ENCODE measurements around the gene SUSD6. TPM values are rescaled to one million over a fixed set of nuclear protein-coding genes. Genes with fewer than 3 reads are reported as not detected.
"Not testable (repeated sequence)": the region's sequence is repeated elsewhere in the genome, so short reads cannot be mapped to it uniquely, and the experiment has no call there.

The SUSD6 gene
- total RNA-seq, 1 donor from 2014 or later = 26.9 TPM

- DNase-seq (ENCODE audit: low spot score) = no peak
- intact Hi-C loops (cut with DNase I) = loop anchor here (10.0 kb wide), 1 partner anchor 438 kb away; no protein-coding TSS in a partner anchor
Observed at GRCh38 chr14:69586404-69586803, 25.0 kb upstream of the SUSD6 start.

GRCh38 chr14:69587389-69587788 is 24.0 kb upstream of the SUSD6 start:
- DNase-seq (ENCODE audit: low spot score) = no peak
- intact Hi-C loops (cut with DNase I) = loop anchor here (10.0 kb wide), 1 partner anchor 437 kb away; no protein-coding TSS in a partner anchor

DNA sequence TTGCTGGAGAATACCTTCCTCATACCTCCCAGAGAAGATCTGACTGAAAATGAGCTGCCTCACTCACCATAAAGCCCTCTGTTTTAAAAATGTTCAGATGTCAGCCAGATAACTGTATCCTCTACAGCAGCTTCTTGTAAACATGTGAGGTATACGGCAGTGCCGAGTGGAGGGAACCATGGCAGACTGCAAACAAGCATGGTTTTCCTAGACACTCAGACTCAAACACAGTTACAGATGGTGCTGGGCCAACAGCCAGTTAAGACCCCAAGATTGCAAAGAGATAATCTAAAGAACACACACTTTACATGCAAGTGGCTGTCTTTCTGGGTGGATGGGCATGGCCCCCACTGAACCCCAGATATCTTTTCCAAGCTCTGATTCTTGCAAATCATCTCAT is 20.1 kb upstream of the SUSD6 start:
- intact Hi-C loops (cut with DNase I) = no loop called here
- no peak for DNase-seq (ENCODE audit: low spot score)

DNA sequence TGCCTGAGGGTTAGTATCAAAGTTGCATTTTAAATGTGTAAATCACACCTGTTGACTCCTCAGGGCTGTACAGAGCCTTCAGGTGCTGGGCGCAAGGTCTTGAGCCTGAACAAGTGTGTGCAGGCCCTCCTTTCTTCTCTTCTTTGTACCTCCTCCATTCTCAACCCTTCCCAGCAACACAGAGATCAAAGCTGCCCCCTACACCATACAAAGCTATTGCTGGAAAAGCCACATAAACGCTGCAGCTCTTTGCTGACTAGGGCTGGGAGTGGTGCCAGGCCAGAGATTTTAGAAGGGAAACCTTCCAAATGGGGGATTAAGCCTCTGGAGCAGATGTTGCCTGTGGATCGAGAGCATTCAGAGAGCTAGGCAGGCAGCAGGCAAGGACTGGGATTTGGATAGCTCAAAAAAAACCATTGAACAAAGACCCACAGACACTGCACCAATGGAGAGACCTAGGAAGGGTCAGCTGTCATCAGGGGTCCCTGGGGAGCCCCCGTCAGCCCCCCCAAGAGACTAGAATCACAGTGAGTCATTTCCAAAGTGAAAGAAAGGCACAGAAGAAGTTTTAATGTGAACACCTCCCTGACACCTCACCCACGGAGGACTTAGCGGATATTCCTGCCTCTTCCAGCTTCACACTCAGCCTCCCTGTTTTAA is 18.2 kb upstream of the SUSD6 start:
- DNase-seq (ENCODE audit: low spot score) = peak; percentile 12
- intact Hi-C loops (cut with DNase I) = no loop called here

DNA sequence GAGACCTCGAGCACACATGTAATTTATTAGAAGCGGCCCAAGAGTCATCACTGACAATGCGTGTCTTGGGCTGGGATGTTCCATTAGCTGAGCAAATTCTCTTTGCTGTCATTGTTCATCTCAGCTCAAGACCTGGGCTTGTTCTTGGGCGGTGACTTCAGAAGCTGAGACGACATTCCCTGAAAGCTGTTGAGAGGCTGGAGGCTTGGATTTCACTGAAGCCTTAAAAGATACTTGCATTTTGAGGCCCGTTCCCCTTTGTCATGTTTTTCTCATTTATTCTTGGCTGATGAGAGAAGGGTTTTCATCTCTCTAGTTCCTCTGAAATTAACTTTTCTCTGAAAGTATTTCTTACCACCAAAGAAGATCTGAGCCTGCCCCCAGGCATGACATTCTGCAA is 16.6 kb upstream of the SUSD6 start:
- intact Hi-C loops (cut with DNase I) = no loop called here
- DNase-seq (ENCODE audit: low spot score) = no peak

GRCh38 chr14:69595336-69595735 is 16.1 kb upstream of the SUSD6 start:
- no peak for DNase-seq (ENCODE audit: low spot score)
- intact Hi-C loops (cut with DNase I) = no loop called here

- intact Hi-C loops (cut with DNase I) = not testable (repeated sequence)
Observed at GRCh38 chr14:69599431-69599830, 12.0 kb upstream of the SUSD6 start.

GRCh38 chr14:69600304-69600891 is 11.0 kb upstream of the SUSD6 start:
- intact Hi-C loops (cut with DNase I) = no loop called here
- no peak for DNase-seq (ENCODE audit: low spot score)

More at GRCh38 chr14:69599431-69599830, 12.0 kb upstream of the SUSD6 start:
- DNase-seq (ENCODE audit: low spot score) = not testable (repeated sequence)

DNA sequence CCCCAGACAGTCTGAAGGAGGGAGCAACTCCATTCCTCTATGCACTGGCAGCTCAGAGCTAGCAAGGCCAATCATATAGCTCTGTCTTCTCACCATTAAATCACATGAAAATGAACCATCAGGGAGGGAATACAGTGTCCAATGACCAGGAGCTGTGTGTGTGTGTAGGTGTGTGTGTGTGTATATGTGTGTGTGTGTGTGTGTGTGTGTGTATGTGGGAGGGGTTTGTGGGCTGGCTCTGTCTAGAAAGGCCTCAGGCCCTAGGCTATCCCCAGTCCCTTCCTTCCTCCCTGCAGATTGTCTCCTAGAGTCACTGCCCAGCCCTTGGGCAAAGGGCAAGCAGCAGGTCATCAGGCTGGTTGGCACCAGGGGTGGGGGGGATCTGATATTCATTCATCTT is 5.7 kb upstream of the SUSD6 start:
- intact Hi-C loops (cut with DNase I) = no loop called here
- DNase-seq (ENCODE audit: low spot score) = no peak

GRCh38 chr14:69606258-69607184 is 4.9 kb upstream of the SUSD6 start:
- no peak for DNase-seq (ENCODE audit: low spot score)
- intact Hi-C loops (cut with DNase I) = no loop called here

DNA sequence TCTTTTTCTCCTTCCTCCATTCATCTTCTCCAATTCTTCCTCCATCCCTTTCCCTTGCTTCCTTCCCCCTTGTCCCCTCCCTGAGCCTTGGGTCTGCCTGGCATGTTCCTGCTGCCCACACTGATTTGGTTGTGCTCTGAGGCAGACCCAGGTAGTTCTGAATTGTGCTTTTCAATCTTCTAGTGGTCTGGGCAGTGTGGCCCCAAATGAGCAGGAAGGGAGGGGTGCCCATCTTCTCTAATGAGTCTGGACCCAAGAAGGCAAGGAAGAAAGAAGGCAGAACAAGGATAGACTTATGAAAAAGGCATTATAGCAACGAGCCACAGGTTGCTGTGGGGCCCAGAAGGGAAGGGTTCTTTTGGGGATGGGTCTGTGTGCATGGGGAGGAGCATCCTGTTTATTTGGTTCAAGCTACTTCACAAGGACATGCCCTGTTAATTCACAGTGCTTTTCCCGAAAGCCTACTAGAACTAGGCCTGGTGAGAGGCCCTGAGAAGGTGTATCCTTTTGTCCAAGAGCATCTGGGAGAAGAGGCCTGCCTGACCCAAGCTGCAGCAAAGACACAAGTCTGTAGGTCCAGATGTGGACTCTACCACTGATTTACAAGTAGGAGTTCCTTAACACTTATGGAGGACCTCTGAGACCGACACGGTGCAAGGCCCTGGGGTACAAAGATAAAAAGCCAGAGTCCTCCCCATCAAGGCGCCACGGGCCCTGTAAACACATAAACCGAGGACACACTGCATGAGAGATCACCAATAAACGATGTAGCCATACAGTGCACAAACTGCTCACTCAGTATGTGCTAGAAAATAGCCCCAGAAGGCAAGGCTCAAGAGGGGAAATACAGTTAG is 1.1 kb upstream of the SUSD6 start:
- DNase-seq (ENCODE audit: low spot score) = no peak
- intact Hi-C loops (cut with DNase I) = loop anchor here (2.0 to 5.0 kb wide), 2 partner anchors 37 to 157 kb away; partner anchors contain the start of gene SRSF5

DNA sequence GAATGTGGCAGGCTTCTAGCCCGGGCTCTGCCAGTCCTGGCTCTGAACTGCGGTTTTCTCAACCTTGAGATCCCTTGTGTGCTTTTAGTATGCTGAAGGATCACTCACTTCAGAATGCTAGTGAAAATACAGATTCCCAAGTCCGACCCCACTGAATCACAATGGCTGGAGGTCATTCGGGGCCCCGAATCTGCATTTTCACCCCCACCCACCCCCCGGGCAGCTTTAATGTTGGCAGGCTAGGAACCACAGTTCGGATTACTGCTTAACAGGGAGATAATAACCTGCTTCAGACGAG is 573 bp upstream of the SUSD6 start:
- intact Hi-C loops (cut with DNase I) = loop anchor here (2.0 to 5.0 kb wide), 2 partner anchors 36 to 156 kb away; partner anchors contain the start of gene SRSF5
- no peak for DNase-seq (ENCODE audit: low spot score)

GRCh38 chr14:69612014-69612782 is 802 bp downstream of the SUSD6 start:
- peak; percentile 77 for DNase-seq (ENCODE audit: low spot score)
- intact Hi-C loops (cut with DNase I) = loop anchor here (5.0 kb wide), 1 partner anchor 35 kb away; no protein-coding TSS in a partner anchor

DNA sequence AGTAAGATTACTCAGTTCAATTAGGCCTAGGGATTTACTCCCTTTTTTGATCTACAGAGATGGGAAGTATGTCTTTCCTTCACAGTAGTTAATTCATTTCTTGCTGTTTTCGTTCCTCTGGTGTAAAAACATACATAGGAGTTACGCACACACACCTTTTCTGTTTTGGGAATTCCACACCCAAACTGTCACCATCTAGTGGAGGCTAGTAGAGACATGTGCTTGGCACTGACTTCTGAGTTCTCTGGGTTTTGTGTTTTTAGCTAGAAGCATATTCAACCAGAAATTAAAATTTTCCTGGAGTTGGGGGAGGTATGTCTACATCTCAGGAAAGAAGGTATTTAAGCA is 1.4 kb downstream of the SUSD6 start:
- no peak for DNase-seq (ENCODE audit: low spot score)
- intact Hi-C loops (cut with DNase I) = loop anchor here (5.0 kb wide), 1 partner anchor 35 kb away; no protein-coding TSS in a partner anchor

- intact Hi-C loops (cut with DNase I) = loop anchor here (5.0 kb wide), 1 partner anchor 34 kb away; no protein-coding TSS in a partner anchor
- DNase-seq (ENCODE audit: low spot score) = no peak
Observed at GRCh38 chr14:69613312-69614073, 2.1 kb downstream of the SUSD6 start.

DNA sequence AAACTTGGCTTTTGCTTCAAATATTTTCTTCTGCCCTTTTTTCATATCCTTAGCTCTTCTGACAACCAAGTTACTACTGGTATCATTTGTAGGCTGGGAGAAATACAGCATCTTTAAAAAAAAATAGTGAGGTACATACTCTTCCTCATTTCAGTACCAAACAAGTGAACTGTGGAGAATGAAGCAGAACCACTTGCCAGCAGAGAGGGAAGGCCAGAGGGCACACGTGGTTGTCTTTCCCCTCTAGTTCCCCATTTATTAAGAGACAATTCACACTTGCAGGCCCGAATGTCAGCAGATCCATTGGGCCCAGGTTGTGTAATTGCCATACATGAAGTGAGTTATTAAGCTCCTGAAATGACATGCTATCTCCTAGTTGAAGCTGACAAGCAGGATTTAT is 3.2 kb downstream of the SUSD6 start:
- intact Hi-C loops (cut with DNase I) = loop anchor here (5.0 kb wide), 1 partner anchor 33 kb away; no protein-coding TSS in a partner anchor
- DNase-seq (ENCODE audit: low spot score) = peak; percentile 82

DNA sequence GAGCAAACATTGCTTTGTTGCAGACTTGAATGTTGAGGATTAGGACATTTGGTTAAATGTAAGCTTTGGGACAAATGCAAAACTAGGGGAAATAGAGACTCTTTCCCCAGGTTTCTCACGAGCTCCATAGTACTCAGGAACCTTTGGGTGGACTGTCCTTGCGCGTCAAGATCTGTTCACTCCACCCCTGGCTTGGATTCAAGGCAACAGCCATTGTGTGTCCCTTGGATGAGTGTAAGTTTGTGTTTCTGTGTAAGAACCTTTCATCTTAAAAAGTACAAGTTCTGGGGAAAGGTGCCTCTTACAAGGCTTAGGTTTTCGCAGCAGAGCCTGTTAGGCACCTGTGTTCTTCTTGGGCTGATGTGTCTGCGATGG is 3.7 kb downstream of the SUSD6 start:
- DNase-seq (ENCODE audit: low spot score) = no peak
- intact Hi-C loops (cut with DNase I) = loop anchor here (5.0 kb wide), 1 partner anchor 42 kb away; no protein-coding TSS in a partner anchor

Measured in cardiac septum (tissue), 1 donor.